Stimulated activated CD8-positive, alpha-beta memory T cell treated with anti-CD3 and anti-CD28 coated beads, Interleukin-2, amount 100 ng/mL, for 1 hour (primary cell): ENCODE results near the gene OLFM2.
"Not testable (repeated sequence)": the region's sequence is repeated elsewhere in the genome, so short reads cannot be mapped to it uniquely, and the experiment has no call there.

ENCODE experiments used
- DNase-seq, 2 donors: peaks; one replicate each; pipeline ENCODE4 v3.0.0-alpha.2; 2020; ENCODE audit warnings: low read depth in 2 of 2

OLFM2 gene

DNA sequence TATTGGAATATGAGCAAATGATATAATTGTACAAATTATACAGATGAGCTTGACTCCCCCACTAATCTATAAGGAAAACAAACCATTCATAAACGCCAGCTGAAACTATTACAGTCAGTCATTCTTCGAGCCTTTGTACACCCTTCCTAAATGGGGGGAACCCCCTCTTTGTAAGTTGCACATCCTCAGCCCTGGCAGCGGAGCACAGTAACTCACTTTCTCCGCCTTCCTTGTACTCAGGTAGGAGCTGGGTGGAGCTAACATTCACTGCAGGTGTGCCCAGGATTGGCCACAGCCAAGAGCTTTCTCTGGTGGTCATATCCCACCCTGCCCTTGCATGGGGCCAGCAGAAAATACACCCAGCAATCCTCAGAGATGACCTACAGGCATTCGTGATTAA lies 72.6 kb downstream of the OLFM2 start:
- DNase-seq = no peak

DNA sequence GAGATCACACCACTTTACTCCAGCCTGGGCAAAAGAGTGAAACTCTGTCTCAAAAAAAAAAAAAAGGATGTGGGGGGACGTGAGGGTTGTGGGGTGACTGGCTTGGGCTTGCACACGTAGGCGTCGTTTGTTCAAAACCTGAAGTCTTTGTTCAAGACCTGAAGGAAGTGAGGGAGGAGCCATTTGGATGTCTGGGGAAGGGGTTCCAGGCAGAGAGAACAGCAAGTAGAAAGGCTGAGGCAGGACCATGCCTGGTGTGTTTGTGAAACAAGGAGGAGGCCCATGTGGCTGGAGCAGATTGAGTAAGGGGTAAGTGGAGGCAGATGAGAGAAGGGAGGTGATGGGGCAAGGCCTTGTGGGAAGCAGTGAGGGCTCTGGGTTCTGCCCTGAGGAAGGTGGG lies 73.4 kb downstream of the OLFM2 start:
- DNase-seq = no peak

DNA sequence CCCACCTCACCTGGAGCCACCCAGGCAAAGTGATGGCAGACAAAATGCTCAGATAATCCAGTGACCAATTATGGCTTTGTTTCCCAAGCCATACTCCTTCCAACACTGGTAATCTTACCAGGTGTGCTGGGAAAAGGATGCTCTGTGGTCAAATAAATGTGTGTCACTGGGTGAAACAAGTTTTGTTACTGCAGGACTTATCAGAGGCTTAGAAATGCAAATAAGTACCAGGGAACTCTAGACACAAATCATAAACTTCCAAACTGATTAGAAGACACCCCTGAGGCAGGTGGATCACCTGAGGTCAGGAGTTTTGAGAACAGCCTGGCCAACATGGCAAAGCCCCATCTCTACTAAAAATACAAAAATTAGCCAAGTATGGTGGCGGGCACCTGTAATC lies 74.8 kb downstream of the OLFM2 start:
- no peak for DNase-seq

DNA sequence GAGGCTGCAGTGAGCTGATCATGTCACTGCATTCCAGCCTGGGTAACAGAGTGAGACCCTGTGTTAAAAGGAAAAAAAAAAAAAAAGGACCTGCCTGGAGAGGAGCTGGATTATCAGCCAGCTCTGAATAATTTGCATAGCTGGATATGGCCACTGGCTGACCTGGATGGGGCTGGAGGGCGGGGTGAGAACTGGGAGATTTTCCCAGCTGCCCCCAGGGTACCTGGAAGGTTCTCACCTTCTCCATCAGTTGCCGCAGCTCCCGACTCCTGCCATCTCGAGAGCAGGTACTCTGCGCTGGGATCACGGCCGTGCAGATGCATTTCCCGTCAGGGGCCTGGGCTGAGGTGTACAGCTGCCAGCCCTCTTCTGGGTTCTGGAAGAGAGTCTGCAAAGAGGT lies 75.9 kb downstream of the OLFM2 start:
- no peak for DNase-seq

DNA sequence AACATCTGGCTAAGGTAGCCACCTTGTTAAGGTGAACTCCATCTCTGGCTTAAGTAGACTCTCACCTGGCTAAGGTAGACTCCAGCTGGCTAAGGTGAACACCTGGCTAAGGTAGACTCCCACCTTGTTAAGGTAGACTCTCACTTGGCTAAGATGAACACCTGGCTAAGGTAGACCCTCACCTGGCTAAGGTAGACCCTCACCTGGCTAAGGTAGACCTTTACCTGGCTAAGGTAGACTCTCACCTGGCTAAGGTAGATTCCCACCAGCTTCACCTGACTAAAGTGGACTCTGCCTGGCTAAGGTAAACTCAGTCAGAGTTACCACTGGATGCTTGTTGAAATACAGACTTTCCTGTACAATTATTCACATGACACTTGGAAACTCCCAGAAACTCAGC lies 77.5 kb downstream of the OLFM2 start:
- no peak for DNase-seq

DNA sequence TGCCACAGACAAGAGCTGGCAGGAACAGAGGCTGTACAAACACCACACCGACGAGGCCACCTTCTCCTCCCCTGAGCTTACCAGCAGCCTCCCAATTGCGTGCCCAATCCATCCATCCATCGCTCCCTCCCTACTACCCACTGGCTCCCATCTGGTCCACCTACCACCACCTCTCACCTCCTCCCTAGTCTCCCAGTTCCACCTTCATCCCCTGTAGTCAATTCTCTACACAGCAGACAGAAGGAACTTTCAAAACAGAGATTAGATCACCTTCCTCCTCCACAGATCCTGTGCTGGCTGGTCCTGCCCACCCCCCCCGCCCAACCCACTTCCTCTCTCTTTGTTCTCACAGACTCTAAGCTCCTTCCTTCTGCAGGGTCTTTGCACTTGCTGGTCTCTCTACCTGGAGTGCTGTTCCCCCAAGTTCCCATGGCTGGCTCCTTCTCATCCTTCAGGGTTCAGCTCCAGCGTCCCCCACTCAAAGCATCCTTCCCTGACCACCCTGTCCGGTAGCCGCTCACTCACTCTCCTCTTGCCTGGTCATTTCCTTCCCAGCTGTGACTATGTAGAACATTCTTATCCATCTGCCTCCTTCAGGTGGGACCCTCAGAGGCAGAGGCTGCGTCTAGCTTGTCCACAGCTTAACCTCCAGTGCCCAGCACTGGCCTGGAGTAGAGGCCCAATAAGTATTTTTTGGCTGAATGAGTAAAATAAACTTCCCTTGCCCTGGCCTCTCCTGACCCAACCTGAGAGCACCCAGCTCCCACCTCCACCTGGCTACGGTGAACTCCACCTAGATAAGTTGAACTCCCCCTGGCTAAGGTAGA lies 78.2 kb downstream of the OLFM2 start:
- DNase-seq = no peak

DNA sequence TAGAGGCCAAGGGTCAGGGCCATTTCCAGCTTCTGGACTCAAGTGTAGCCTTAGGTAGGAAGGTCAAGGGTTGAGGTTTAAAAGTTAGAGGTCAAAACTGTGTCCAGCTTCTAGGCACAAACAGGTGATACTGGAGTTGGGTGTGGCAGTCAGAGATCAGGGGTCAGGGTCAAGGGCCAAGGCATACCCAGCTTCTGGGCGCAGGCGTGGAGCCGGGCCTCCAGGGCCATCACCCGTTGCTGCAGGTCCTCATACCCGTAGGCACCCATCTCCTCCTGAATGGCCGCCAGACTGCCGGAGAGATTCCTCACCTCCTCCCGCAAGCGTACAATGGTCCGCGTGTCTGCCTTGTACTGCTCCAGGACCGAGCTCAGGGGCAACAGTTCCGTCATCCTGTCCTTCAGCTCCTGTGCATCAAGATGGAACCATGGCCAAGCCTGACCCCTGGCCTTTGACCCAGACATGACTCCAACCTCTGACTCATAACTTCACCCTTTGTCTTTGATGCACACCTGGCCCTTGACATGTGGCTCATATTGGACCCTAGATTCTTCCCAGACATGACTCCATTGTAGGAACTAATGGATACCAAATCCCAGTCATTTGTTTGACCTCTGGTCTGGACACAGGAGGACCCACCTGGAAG lies 79.1 kb downstream of the OLFM2 start:
- DNase-seq = no peak

DNA sequence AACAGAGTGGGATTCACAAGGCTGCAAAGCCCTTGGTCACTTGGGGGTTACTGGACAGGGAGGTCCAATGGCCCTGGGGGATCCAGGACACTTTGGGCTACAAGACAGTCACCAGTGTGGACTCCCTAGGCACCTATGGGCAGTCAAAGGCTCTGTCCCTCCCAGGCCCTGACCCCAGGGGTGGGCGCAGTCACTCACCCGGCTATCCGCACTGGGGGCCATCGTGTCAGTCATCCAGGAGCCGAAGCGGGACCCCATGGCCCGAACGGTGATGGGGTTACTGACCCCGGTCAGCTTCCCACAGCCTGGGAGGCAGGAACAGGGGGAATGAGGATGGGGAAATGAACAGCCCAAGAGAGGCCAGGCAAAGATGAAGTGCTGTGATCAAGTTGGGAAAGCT lies 79.7 kb downstream of the OLFM2 start:
- DNase-seq = no peak

DNA sequence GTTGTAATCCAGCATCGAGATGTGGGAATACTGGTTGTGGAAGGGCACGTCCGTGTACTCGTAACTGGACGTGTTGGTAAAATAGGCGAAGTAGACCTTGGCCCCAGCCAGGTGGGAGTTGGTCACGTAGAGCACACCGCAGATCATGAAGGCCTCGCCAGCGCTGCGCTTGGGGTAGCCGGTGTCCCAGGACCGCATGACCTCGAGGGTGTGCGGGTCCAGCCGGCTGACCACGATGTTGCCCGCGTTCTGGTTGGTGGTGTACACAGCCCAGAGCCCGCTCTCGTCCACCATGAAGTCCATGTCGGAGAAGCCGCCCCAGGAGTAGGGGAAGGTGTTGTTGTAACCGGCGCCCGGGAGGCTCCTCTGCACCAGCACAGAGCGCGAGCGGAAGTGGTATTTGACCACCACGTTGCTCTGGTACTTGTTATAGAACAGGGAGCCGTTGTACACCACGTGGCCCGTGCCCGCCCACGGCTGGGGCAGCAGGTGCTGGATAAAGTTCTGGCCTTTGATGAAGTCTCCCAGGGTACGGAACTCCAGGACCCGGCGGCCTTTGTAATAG lies 82.0 kb downstream of the OLFM2 start:
- no peak for DNase-seq

DNA sequence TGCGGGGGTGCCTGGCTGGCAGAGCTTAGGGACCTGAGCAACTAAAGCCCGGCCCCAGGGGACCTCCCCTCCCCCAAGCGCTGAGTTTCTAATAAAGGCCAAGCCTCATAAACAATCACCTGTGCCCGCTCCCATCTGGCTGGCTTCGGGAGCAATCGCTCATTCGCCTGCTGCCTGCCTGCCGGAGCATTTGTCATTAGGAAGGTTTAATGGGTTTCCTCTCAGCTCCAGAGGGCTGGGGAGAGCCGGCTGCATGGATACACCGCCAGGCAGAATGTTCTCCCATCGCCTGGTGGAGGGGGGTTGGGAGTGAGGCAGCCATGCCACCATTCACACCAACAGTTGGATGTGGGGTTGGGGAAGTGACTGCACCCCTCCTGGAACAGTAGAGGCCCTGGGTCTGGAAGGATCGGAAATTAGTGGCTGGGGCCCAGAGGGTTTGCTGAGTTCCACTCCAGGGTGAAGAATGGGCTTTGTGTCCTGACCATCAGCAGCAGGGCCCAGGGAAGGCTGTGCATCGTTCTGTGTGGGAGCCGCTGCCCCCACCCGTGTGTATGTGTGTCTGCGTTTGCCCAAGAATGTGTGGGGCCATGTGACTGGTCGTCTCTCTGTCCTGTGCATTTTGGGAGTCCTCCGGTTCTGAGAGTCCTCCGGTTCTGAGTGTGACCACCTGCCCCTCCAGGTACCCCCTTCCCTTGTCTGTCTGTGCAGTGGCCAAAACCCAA lies 85.9 kb downstream of the OLFM2 start:
- no peak for DNase-seq

DNA sequence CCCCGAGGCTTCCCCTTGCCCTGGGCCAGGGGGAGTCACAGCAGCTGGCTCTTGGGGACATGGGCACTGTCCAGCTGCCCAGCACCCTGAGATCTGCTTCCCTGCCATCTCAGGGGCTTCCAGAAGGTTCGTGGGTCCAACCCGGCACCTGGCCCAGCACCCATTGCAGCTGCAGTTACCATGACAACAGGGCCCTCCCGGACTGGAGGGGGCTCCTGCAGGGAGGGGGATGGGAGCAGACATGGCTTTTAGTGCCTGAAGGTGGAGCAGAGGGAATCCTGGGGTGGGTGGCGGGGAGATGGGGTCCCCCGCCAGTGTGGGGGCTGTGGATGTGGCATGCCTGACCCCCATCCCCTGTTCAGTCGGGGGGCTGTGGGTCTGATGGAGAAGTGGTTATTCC lies 86.5 kb downstream of the OLFM2 start:
- DNase-seq = no peak

DNA sequence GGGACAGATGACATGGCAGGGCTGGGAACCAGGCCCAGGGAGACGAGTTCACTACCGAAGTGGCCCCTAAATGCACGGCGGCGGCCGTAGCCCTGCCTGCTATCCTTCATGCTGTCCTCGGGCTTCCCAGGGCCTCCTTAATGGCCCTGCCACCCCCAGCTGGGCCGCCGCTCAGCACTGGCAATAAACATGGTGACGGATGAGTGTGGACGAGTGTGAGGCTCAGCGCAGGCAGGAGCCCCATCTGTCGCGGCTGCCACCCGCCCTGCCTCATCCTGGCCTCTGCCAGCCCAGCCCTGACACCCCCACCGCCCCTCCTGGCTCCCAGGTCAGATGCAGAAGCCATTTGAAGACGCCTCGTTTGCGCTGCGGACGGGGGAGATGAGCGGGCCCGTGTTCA lies 87.6 kb downstream of the OLFM2 start:
- DNase-seq = no peak

DNA sequence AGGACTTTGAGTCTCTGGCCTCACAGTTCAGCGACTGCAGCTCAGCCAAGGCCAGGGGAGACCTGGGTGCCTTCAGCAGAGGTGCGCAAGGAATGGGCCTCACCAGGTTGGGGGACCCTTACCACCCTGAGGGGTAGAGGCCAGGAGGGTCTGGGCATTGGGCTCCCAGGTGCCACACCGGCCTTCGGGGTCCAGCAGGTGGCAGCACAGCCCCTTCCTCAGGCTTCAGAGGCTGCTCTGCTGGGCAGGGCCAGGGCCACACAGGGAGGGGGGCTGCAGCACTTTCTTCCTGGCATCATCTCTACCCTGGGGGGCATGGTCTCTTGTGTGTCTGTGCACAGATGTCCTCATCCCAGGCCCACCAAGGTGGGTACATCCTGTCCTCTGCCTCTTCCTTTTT lies 88.3 kb downstream of the OLFM2 start:
- no peak for DNase-seq

DNA sequence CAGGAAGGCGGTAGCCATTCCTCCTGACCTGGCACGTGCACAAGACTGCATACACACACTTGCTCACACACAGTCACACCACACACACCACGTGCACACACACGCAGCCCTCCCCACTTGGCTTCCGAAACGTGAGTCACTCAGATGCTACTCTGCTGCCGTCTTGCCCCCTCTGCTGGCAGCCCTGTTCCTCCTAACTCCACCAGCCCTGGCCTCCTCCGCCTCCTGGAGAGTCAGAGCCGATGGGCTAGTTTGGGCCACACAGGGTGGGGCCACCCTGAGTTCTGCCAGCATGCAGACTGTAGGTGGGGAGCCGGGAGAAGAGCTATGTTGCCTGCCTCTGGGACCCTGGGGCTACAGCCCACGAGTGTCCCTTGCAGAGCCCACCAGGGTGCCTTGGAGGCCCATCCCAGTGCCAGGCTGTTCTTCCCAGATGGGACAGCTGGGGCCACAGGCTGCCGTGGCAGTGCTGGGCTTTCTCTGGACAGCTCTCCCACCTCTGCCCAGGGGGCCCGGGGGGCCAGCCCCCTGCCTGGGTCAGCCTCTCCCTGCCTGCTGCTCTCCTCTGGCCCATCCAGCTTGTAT lies 89.1 kb downstream of the OLFM2 start:
- no peak for DNase-seq

DNA sequence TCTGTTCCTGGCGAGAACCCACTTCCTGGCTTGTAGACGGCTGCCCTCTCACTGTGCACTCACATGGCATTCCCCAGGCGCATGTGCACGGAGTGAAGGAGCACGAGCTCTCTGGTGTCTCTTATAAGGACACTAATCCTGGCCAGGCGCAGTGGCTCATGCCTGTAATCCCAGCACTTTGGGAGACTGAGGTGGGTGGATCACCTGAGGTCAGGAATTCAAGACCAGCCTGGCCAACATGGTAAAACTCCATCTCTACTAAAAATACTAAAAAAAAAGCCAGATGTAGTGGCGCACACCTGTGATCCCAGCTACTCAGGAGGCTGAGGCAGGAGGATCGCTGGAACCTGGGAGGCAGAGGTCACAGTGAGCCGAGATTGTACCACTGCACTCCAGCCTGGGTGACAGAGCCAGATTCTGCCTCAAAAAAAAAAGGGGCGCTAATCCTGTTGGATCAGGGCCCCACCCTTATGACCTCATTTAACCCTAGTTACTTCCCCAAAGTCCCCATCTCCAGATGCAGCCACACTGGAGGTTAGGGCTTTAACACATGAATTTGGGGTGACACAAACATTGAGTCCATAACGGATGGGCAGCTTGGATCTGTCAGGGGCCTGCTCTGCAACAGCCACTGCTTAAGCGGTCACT lies 92.6 kb downstream of the OLFM2 start:
- DNase-seq = not testable (repeated sequence)

DNA sequence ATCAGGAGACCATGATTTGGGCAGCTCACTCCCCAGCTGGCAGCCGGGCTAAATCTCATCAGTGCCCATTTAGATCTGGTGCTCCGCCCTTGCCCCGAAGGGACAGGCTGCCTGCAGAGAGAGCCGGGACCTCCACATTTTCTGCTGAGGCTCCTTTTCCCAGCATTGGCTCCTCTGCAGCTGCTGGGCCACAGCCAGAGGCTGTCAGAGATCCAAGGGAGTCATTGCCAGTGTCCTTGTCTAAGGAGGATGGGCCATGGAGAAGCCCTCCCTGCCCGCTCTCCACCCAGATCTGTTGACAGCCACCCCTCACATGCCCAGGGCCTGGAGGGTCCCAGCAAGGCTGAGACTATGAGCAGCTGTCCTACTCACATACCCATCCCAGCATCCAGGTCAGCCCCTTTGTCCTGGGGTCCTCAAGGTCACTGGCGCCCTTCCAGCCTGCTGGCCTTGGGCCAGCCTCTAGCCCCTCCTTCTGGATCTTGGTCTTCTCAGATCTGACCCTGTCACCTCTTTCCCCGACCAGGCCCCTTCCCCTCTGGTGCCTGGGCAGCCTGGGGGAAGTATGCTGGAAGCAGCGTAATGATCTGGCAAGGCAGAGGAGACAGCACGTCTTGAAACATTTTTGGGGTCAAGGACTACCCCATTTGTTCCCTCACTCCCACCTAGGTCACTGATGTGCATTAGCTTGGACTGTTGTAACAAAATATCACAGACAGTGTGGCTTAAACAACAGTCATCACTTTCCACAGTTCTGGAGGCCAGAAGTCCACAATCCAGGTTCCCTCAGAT lies 93.3 kb downstream of the OLFM2 start:
- no peak for DNase-seq

DNA sequence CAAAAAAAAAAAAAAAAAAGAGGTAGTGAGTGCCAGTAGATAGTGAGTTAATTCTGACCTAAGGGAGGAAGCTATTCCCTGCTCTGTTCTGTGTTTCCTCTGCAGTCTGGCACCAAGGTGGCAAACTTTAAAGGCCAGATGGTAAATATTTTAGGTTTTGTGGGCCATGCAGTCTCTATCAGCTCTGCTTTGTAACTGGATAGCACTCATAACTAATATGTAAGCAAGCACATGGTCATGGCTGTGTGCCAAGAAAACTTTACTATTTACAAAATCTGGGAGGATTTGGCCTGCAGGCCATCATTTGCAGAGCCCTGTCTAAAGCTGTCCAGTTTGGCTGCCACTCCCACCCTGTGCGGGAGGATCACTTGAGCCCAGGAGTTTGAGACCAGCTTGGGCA lies 96.9 kb downstream of the OLFM2 start:
- no peak for DNase-seq

DNA sequence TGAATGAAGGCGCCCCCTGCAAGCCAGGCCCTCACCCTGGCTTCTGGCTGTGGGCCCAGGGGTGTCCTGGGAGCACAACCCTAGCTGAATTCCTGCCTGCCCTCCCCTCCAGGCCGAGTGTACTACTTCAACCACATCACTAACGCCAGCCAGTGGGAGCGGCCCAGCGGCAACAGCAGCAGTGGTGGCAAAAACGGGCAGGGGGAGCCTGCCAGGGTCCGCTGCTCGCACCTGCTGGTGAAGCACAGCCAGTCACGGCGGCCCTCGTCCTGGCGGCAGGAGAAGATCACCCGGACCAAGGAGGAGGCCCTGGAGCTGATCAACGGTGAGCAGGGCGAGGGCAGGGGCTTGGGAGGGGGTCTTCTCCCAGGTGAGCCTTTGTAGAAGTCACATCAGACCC lies 98.0 kb downstream of the OLFM2 start:
- DNase-seq = no peak

DNA sequence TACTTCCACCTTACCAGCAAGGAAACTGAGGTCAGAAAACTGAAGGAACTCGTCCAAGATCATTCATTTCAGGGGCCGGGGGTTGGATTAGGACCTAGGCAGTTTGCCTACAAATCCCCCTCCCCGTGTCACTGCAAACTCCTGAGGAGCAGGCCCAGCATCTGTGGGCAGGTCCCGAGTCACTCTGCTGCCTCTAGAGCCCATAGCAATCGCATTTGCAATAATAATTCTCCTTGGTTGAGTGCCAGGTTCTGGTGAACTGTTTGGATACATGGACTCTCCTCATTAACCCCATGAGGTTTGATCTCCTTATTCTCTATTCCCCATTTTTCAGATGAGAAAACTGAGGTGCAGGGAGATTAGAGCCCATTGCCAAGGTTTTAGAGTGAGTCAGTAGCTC lies 100.3 kb downstream of the OLFM2 start:
- no peak for DNase-seq

DNA sequence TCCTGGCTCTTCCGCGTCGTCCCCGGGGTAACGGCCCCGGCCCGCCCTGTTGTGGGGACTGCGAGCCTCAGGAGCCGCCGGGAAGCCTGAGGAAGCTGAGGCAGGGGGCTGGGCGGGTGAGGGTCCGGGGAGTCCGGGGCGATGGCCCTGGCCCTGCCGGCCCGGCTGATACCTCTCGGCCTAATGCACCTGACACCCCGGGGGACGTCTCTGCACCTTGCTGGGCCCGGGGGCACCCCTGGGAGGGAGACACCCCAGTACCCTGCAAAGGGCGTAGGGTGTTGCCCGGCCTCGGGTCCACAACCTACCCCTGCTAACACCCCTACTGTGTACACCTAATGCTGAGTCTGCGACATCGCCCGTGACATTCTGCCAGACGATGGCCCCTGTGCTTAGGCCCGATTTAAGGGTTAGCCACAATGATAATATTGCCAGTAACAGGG lies 100.8 kb downstream of the OLFM2 start:
- no peak for DNase-seq
